Femur (tissue), 1 donor: ENCODE measurements around the gene IL18RAP.

Experiments
- DNase-seq: peaks from one replicate; pipeline ENCODE4 v3.0.0-alpha.2; 2017

IL18RAP gene

GRCh38 chr2:102460467-102460866, 37.5 kb downstream of the IL18RAP start:
- no peak for DNase-seq

DNA sequence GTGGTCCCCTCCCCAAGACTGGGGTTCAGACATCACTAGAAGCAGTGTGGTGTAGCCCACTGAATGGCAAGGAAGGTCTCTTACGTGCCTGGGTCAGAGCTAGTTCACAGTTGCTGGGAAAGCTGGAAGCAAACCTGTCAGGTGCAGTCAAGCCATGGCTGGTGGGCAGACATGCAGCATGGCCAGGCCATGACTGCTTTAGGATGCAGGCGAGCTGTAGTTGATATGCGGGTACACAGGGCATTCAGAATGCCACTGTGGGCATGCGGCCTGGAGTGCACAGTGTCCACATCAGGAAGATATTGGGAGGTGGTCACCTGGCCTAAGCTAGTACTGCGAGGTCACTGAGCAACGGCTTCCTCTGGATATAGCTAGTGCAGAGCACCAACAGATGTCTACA, 38.2 kb downstream of the IL18RAP start:
- no peak for DNase-seq

GRCh38 chr2:102463160-102463559, 40.2 kb downstream of the IL18RAP start:
- no peak for DNase-seq

GRCh38 chr2:102470168-102470567, 47.2 kb downstream of the IL18RAP start:
- no peak for DNase-seq

GRCh38 chr2:102473020-102473419, 50.1 kb downstream of the IL18RAP start, which contains the start of gene SLC9A4:
TSS of gene SLC9A4 (plus strand) at chr2:102473226. CDS start at chr2:102473760, 534 bp downstream.
- DNase-seq, result no peak

- DNase-seq, result no peak
These were observed 50.7 kb downstream of the IL18RAP start for GRCh38 chr2:102473631-102474030.

DNA sequence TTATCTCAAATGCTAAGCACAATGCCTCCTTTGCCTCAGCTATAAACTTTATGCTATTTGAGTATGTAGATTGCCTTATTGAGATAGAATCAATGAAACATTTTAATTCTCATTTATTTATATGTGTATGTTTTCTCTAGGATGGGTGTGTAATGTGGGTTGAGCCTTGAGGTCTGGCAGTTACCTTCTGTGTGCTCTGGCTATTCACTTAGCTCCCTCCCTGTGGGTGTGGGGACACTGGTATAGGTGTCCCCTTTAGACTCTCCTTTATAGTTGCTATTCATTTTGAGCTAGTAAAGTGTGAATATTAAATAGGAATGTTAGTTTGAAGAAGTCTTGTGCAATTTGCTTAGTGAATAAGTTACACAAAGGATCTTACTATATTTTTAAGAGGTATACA, 51.8 kb downstream of the IL18RAP start:
- DNase-seq, result no peak

- no peak for DNase-seq
These were observed 55.9 kb downstream of the IL18RAP start for GRCh38 chr2:102478686-102479470.

DNA sequence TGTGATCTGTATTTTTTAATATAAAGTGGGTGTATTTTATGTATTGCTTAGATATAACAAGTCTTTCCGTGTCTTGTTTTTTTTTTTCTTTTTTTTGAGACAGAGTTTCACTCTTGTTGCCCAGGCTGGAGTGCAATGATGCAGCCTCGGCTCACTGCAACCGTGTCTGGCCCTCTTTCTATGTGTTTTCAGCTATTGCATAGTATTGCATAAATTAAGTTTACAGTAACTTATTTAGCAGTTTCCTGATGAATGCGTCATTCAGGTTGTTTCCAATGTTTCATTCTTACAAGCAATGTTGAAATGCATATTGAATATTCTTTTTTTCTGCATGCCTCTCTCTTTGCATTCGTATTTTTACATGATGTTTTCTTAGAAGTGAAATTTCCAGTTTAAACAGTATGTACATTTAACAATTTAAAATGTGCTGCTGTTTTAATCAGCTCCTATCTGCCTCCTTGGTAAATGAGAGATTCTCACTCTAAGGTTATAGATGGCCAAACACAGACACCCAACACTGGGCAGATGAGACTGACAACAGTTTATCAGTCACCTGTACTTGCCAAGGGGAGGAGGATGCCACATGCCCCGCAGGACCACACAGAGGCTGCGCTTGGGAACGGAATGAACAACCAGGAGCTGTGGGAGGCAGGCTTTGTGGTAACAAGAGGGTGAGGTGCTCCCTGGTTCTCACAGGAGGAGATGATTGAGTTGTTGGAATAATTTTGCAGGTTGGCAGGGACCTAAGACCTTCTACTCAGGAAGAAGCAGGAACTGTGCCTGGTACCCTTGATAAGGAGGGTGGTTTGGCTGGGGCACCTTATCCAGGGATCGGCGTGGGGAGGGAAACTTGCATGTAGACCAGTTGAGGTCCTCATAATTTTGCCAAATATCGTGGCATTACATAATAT, 57.6 kb downstream of the IL18RAP start:
- DNase-seq, result no peak

GRCh38 chr2:102481931-102482330, 59.0 kb downstream of the IL18RAP start:
- DNase-seq, result no peak

DNA sequence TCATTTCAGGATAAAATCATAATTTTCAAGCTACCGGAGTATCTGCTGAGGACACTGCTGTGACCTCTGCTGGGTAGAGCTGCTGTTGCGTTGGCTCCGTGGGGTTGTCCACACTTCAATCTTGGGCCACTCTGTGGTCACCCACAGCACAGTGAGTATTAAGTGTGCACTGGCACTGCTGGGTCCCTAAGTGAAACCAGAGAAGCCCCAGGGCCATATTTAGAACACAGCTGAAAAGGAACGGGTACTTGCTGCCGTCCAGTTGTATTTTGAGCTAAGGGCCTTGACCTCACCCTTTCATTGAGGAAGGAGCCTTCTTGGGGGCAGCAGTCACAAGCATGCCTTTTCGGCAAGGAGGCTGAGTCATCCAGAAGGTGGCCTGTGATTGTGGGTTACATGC, 60.1 kb downstream of the IL18RAP start:
- DNase-seq, result no peak

- no peak for DNase-seq
These were observed 61.5 kb downstream of the IL18RAP start for GRCh38 chr2:102484310-102485061.

GRCh38 chr2:102485147-102485785, 62.3 kb downstream of the IL18RAP start:
- DNase-seq, result no peak

DNA sequence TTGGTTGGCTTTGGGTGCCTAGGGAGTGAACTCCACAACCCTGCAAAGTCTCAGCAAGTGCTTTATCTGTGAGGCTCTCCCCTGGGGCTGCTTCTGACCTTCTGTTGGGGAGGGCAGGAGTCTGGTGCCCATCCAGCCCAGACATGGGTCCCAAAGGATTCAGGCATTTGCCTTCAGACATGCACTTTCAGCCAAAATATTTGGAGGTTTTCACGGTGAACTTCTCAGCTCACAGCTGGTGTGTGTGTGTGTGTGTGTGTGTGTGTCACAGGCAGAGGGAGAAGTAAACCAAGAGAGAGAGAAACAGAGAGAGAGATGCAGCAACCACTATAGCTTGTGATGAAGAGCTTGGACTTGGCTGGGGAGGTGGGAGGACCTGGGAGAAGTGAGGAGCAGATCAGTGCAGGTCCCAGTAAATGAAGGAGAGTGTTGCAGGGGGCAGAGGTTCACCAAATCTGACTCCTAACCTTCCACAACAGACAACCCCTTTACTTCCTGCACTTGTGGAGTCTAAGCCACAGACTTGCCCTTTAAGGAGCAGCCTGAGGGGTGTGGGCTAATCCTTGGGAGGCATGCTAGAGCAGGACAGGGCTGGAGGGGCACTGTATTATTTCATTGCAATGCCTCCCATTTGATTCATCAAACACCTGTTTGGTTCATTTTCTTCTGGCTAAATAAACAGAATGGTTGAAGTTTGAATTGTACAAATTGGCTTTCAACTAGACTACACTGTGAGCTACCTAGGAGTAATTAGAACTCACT, 64.2 kb downstream of the IL18RAP start:
- no peak for DNase-seq

DNA sequence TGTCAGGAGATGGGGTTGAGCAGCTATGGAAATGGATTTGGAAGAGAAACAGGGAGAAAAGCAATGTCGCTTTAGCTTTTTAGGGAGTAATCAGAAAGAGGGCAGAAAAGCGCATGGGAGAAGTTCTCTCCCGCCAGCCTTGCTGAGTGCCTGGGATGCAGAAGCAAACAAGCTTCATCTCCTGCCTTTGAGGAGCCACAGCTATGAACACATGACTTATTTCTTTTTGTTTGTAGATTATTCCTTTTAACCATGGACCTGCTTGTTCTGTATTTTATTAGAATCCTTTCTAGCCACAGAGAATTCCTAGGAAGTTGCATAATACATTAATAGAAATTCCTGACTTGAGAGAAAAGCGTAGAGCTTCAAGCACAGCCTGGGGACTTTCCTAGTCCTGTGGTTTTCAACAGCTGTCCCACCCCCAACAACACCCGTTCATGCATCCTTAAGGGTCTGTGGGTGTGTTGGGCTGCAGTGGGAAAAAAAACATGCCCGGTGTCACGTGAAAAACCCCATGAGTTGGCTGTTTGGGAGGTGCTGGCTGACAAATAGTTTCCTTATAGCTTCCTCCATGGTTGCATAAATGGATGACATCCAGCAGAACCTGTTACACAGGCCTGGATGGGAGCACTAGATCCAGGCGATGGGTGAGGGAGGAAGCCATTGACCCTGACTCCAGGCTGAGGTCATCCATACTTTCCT, 65.0 kb downstream of the IL18RAP start:
- DNase-seq, result no peak

DNA sequence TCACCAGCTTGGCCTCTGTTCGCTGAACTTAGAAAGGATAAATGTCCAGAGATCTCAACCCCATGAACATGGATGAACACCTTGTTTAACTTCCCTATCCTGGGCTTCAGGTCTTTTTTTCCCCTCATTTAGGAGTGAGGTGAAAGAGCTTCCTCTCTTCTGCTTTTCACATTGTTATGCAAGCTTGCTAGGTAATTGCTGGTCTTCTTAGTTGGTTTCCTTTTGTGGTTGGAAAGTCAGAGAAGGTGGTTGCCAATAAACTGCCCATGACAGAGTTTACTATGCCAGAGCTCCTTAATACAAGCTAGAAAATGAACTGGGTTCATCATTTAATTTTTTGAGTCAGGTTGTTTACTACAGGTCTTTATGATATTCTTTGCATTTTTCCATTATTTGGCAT, 66.7 kb downstream of the IL18RAP start:
- DNase-seq, result no peak

DNA sequence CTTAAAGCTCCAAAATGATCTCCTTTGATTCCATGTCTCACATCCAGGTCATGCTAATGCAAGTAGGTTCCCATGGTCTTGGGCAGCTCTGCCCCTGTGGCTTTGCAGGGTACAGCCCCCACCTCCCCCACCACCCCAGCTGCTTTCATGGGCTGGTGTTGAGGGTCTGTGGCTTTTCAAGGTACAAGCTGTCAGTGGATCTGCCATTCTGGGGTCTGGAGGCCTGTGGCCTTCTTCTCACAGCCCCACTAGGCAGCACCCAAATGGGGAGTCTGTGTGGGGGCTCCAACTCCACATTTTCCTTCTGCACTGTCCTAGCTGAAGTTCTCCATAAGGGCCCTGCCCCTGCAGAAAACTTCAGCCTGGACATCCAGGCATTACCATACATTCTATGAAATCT, 69.0 kb downstream of the IL18RAP start:
- no peak for DNase-seq

- no peak for DNase-seq
These were observed 71.6 kb downstream of the IL18RAP start for GRCh38 chr2:102494570-102494969.

- no peak for DNase-seq
These were observed 75.5 kb downstream of the IL18RAP start for GRCh38 chr2:102498414-102498813.

- DNase-seq, result no peak
These were observed 76.6 kb downstream of the IL18RAP start for GRCh38 chr2:102499558-102499957.
